H1 (cell line): Measurements from ENCODE around the gene CCDC7.

ENCODE experiments used
- BRCA1 ChIP-seq: IDR thresholded peaks from 2 replicates; pipeline ENCODE4 v1.6.1; 2012; ENCODE audit warnings: low read depth, low read length, improper control_type of control experiment
- CTCF ChIP-seq, 3 experiments: IDR thresholded peaks; 1 replicate in 2 of 3; 2 replicates in 1 of 3; pipeline versions ENCODE4 v1.5.1 to v1.6.1; 2011; ENCODE audit warnings: low read length in 3 of 3, mild to moderate bottlenecking in 3 of 3, inconsistent platforms in 2 of 3, low read depth in 1 of 3, moderate library complexity in 1 of 3; ENCODE audit not compliant: insufficient read depth in 1 of 3; ENCODE audit errors: control extremely low read depth in 1 of 3
- EP300 ChIP-seq, 2 experiments: IDR thresholded peaks; 1 replicate in 1 of 2; 2 replicates in 1 of 2; pipeline ENCODE4 v1.6.1; 2011 to 2012; ENCODE audit warnings: low read depth in 2 of 2, low read length in 2 of 2, mild to moderate bottlenecking in 2 of 2, borderline replicate concordance in 1 of 2, inconsistent platforms in 1 of 2, moderate library complexity in 1 of 2
- POLR2A ChIP-seq, 2 experiments: IDR thresholded peaks; 1 replicate in 1 of 2; 2 replicates in 1 of 2; pipeline ENCODE4 v1.6.1; 2011; ENCODE audit warnings: low read depth in 2 of 2, low read length in 2 of 2, mild to moderate bottlenecking in 2 of 2; ENCODE audit errors: control extremely low read depth in 1 of 2
- TCF12 ChIP-seq: IDR thresholded peaks from 2 replicates; pipeline ENCODE4 v1.6.1; 2011; ENCODE audit warnings: low read depth, mild to moderate bottlenecking, low read length

GRCh38 chr10:32787690-32788284 lies 341.8 kb downstream of the CCDC7 start:
- TF ChIP-seq CTCF (IDR thresholded peaks at IDR 0.05; ENCODE audit: control extremely low read depth in 1 of 3, insufficient read depth in 1 of 3, low read depth in 1 of 3, low read length in 3 of 3): no peak
- no peak for TF ChIP-seq POLR2A (IDR thresholded peaks at IDR 0.05; ENCODE audit: control extremely low read depth in 1 of 2, low read depth in 2 of 2, low read length in 2 of 2)
- TF ChIP-seq BRCA1: no peak
- no peak for TF ChIP-seq EP300 (IDR thresholded peaks at IDR 0.05; ENCODE audit: borderline replicate concordance in 1 of 2, low read depth in 2 of 2, low read length in 2 of 2)
- no peak for TF ChIP-seq TCF12
